Neural cell (in vitro differentiated cells): Measurements from ENCODE around the gene FBXO8. TPM values are rescaled to one million over a fixed set of nuclear protein-coding genes. Genes with fewer than 3 reads are reported as not detected.

Experiments
- H2AFZ ChIP-seq: fragments of 200-600, 300-800 bp; sonication (generic), shearing (Covaris generic); 2 replicates; pipeline ENCODE4 v1.6.0; 2014; ENCODE audit warnings: low read depth, mild to moderate bottlenecking, antibody characterized with exemption, low read length, moderate library complexity
- H3F3A ChIP-seq: fragments of 200-600 bp; shearing (Covaris generic); 2 replicates; pipeline ENCODE4 v1.6.1; 2016; ENCODE audit warnings: mild to moderate bottlenecking, moderate library complexity, mixed read lengths, antibody characterized with exemption, low read length; ENCODE audit not compliant: insufficient read depth, poor library complexity, severe bottlenecking
- H3K27ac ChIP-seq: fragments of 200-600, 300-800 bp; sonication (generic), shearing (Covaris generic); 2 replicates; pipeline ENCODE4 v1.5.1; 2014; ENCODE audit warnings: mild to moderate bottlenecking, low read length, moderate library complexity
- H3K27me3 ChIP-seq: fragments of 300-800, 200-600 bp; sonication (generic), shearing (Covaris generic); 2 replicates; pipeline ENCODE4 v1.6.0; 2014; ENCODE audit warnings: mild to moderate bottlenecking, low read depth, low read length, moderate library complexity; ENCODE audit not compliant: insufficient read depth
- H3K36me3 ChIP-seq: fragments of 300-800, 200-600 bp; sonication (generic), shearing (Covaris generic); 2 replicates; pipeline ENCODE4 v1.5.1; 2014; ENCODE audit warnings: mild to moderate bottlenecking, antibody characterized with exemption, low read length, moderate library complexity; ENCODE audit not compliant: insufficient read depth
- H3K4me2 ChIP-seq: fragments of 300-800, 200-600 bp; sonication (generic), shearing (Covaris generic); 2 replicates; pipeline ENCODE4 v1.6.0; 2014; ENCODE audit warnings: mild to moderate bottlenecking, low read length
- H3K4me3 ChIP-seq: fragments of 300-800, 200-600 bp; sonication (generic), shearing (Covaris generic); 2 replicates; pipeline ENCODE4 v1.5.1; 2014; ENCODE audit warnings: mild to moderate bottlenecking, low read length, moderate library complexity
- H3K79me2 ChIP-seq: fragments of 200-600 bp; shearing (Covaris generic); replicated peaks from 2 replicates; pipeline ENCODE4 v1.6.0; 2014; ENCODE audit warnings: mild to moderate bottlenecking, low read length, moderate library complexity; ENCODE audit not compliant: insufficient read depth
- H3K9ac ChIP-seq: fragments of 300-800, 200-600 bp; sonication (generic), shearing (Covaris generic); 2 replicates; pipeline ENCODE4 v1.6.1; 2016; ENCODE audit warnings: mild to moderate bottlenecking, low read length, mixed read lengths
- H3K9me2 ChIP-seq: fragments of 200-600 bp; shearing (Covaris generic); 2 replicates; pipeline ENCODE4 v1.6.1; 2016; ENCODE audit warnings: mild to moderate bottlenecking, low read length, mixed read lengths; ENCODE audit not compliant: insufficient read depth
- H3K9me3 ChIP-seq: fragments of 200-600, 300-800 bp; sonication (generic), shearing (Covaris generic); 2 replicates; pipeline ENCODE4 v1.6.1; 2016; ENCODE audit warnings: mild to moderate bottlenecking, mixed run types, low read length, moderate library complexity, mixed read lengths
- H4K20me1 ChIP-seq: fragments of 200-600 bp; shearing (Covaris generic); 2 replicates; pipeline ENCODE4 v1.6.1; 2016; ENCODE audit warnings: mild to moderate bottlenecking, mixed run types; ENCODE audit not compliant: insufficient read depth
- EP300 ChIP-seq: fragments of 450-650 bp; conservative IDR thresholded peaks from 2 replicates; pipeline ENCODE4 v1.6.1; 2014; ENCODE audit warnings: antibody characterized with exemption, mild to moderate bottlenecking, moderate library complexity; ENCODE audit not compliant: poor library complexity, severe bottlenecking
- EZH2 ChIP-seq: fragments of 200-600, 300-800 bp; shearing (Covaris generic), sonication (generic); IDR thresholded peaks from 2 replicates; pipeline ENCODE4 v1.6.1; 2014; ENCODE audit warnings: antibody characterized with exemption, low read length, borderline replicate concordance, mild to moderate bottlenecking; ENCODE audit not compliant: insufficient read depth, poor library complexity, severe bottlenecking
- MXI1 ChIP-seq: fragments of 450-650 bp; conservative IDR thresholded peaks from 2 replicates; pipeline ENCODE4 v1.6.1; 2014; ENCODE audit warnings: antibody characterized with exemption, mild to moderate bottlenecking; ENCODE audit not compliant: poor library complexity, severe bottlenecking
- POLR2AphosphoS5 ChIP-seq: IDR thresholded peaks from 2 replicates; pipeline ENCODE4 v1.6.1; 2012
- RAD21 ChIP-seq: fragments of 450-650 bp; conservative IDR thresholded peaks from 2 replicates; pipeline ENCODE4 v1.6.1; 2014; ENCODE audit warnings: antibody characterized with exemption, mild to moderate bottlenecking, moderate library complexity
- SMC3 ChIP-seq: fragments of 450-650 bp; conservative IDR thresholded peaks from 2 replicates; pipeline ENCODE4 v1.6.1; 2014; ENCODE audit warnings: antibody characterized with exemption, mild to moderate bottlenecking, moderate library complexity; ENCODE audit not compliant: poor library complexity
- TAF1 ChIP-seq: IDR thresholded peaks from 2 replicates; pipeline ENCODE4 v1.6.1; 2012; ENCODE audit warnings: low read depth
- polyA plus RNA-seq: library from polyadenylated mRNA; depleted of rRNA; stranded (reverse); fragments of >200 nt; gene quantifications from 2 replicates; pipeline ENCODE4 v1.2.3, GENCODE V29; 2014
- TF ChIP-seq, protein P1 (sequence below): IDR thresholded peaks from 2 replicates; pipeline ENCODE4 v1.6.1; 2012; ENCODE audit warnings: borderline replicate concordance
- TF ChIP-seq, protein P2 (sequence below): fragments of 450-650 bp; IDR thresholded peaks from 2 replicates; pipeline ENCODE4 v1.5.1; 2014; ENCODE audit warnings: antibody characterized with exemption, mild to moderate bottlenecking, moderate library complexity; ENCODE audit not compliant: poor library complexity, severe bottlenecking

Gene FBXO8
- polyA plus RNA-seq, 1 donor from 2014 or later: 29.3 TPM

DNA sequence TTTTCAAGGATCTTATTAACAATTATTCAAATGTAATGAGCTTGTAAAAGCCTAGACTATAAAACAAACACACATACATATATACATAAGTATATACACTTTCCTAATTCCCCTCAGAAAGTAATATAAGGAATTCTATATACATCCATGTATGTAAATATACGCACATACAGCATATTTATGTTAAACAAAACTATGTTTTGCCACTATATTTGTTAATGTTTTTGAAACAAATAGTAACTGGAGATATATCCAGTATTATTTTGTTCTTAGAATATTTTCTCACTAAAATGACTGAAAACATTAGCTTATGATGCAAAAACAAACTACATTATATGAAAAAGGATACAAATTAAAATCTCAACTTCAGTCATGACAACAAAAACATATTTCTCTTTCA is 85.1 kb downstream of the FBXO8 start:
- H3K27ac ChIP-seq: no peak overlapping the region
- no peak overlapping the region for H3K4me2 ChIP-seq
- no peaks in the 10 kb centered on the region for H3K27me3 ChIP-seq
- H3K9me3 ChIP-seq: no peaks in the 10 kb centered on the region
- H3K9me2 ChIP-seq: no peaks in the 10 kb centered on the region
- H3K79me2 ChIP-seq: no peaks in the 10 kb centered on the region
- no peak for TF ChIP-seq EP300
- no peak for TF ChIP-seq TAF1
- no peak for TF ChIP-seq RAD21
- TF ChIP-seq, protein P1, sequence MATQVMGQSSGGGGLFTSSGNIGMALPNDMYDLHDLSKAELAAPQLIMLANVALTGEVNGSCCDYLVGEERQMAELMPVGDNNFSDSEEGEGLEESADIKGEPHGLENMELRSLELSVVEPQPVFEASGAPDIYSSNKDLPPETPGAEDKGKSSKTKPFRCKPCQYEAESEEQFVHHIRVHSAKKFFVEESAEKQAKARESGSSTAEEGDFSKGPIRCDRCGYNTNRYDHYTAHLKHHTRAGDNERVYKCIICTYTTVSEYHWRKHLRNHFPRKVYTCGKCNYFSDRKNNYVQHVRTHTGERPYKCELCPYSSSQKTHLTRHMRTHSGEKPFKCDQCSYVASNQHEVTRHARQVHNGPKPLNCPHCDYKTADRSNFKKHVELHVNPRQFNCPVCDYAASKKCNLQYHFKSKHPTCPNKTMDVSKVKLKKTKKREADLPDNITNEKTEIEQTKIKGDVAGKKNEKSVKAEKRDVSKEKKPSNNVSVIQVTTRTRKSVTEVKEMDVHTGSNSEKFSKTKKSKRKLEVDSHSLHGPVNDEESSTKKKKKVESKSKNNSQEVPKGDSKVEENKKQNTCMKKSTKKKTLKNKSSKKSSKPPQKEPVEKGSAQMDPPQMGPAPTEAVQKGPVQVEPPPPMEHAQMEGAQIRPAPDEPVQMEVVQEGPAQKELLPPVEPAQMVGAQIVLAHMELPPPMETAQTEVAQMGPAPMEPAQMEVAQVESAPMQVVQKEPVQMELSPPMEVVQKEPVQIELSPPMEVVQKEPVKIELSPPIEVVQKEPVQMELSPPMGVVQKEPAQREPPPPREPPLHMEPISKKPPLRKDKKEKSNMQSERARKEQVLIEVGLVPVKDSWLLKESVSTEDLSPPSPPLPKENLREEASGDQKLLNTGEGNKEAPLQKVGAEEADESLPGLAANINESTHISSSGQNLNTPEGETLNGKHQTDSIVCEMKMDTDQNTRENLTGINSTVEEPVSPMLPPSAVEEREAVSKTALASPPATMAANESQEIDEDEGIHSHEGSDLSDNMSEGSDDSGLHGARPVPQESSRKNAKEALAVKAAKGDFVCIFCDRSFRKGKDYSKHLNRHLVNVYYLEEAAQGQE: no peak
- no peak for TF ChIP-seq SMC3
- TF ChIP-seq MXI1: no peak
- no peak for TF ChIP-seq EZH2
- TF ChIP-seq, protein P2, sequence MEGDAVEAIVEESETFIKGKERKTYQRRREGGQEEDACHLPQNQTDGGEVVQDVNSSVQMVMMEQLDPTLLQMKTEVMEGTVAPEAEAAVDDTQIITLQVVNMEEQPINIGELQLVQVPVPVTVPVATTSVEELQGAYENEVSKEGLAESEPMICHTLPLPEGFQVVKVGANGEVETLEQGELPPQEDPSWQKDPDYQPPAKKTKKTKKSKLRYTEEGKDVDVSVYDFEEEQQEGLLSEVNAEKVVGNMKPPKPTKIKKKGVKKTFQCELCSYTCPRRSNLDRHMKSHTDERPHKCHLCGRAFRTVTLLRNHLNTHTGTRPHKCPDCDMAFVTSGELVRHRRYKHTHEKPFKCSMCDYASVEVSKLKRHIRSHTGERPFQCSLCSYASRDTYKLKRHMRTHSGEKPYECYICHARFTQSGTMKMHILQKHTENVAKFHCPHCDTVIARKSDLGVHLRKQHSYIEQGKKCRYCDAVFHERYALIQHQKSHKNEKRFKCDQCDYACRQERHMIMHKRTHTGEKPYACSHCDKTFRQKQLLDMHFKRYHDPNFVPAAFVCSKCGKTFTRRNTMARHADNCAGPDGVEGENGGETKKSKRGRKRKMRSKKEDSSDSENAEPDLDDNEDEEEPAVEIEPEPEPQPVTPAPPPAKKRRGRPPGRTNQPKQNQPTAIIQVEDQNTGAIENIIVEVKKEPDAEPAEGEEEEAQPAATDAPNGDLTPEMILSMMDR: no peak
- TF ChIP-seq POLR2AphosphoS5: no peak
- H3K9ac ChIP-seq: no peak overlapping the region
- H4K20me1 ChIP-seq: no peaks in the 10 kb centered on the region
- H3K4me3 ChIP-seq: no peak overlapping the region
- no peaks in the 10 kb centered on the region for H3F3A ChIP-seq
- no peaks in the 10 kb centered on the region for H3K36me3 ChIP-seq
- no peak overlapping the region for H2AFZ ChIP-seq

DNA sequence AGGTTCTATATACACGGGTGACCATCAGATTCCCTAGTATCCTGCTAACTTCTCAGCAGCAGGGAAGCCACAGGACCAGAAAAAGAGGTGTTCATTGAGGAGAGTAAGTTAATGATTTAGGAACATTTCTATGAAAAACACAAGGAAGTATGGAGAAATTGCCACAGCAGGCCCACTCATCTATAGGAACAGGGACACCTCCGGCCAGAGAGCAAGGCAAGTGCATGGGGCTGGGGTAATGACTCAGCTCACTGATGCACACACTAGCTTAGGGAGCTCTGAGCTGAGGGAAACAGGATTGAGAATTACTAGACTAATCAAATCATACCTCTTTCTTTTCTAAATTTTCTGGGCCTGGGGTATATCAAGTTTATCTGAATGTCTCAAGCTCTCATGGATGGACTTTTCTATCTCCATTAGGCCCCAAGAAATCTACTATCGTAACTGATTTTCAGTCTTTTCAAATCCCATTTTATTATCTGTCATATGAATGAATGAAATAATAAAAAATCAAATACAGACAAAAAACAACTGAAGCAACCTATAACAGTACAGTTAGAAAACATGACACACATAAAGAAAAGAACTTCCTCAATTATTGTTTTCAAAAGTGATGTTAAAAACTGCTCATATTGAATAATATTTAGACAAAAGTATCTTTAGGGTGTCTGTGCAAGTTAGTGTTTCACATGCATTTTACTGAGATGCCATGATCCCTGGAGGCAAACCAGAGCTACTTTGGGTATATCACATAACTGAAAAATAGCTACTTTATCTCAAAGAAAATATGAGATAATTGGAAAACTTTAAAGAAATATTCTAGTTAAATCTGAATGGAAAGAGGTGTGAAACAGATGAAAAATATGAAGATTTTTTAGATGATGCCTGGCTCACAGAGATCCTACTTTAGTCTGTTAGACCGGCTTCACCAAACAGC is 89.8 kb downstream of the FBXO8 start:
- H3K79me2 ChIP-seq: no peaks in the 10 kb centered on the region
- H2AFZ ChIP-seq: no peak overlapping the region
- no peaks in the 10 kb centered on the region for H3K9me2 ChIP-seq
- H3K9ac ChIP-seq: no peak overlapping the region
- H3K4me3 ChIP-seq: no peak overlapping the region
- H3K9me3 ChIP-seq: no peaks in the 10 kb centered on the region
- no peaks in the 10 kb centered on the region for H3K36me3 ChIP-seq
- H4K20me1 ChIP-seq: no peaks in the 10 kb centered on the region
- no peak for TF ChIP-seq EP300
- TF ChIP-seq POLR2AphosphoS5: no peak
- TF ChIP-seq RAD21: no peak
- TF ChIP-seq MXI1: no peak
- TF ChIP-seq EZH2: no peak
- TF ChIP-seq, protein P1: no peak
- no peak for TF ChIP-seq SMC3
- TF ChIP-seq, protein P2: no peak
- TF ChIP-seq TAF1: no peak
- no peaks in the 10 kb centered on the region for H3F3A ChIP-seq
- no peak overlapping the region for H3K4me2 ChIP-seq
- H3K27ac ChIP-seq: no peak overlapping the region
- no peaks in the 10 kb centered on the region for H3K27me3 ChIP-seq
